GM19023 (cell line): ENCODE data around the gene TRPC4AP.

Experiments
- ATAC-seq: cut with Tn5 transposase; IDR thresholded peaks from one replicate; pipeline ENCODE4 v1.9.1; 2021; ENCODE audit warnings: mild to moderate bottlenecking, moderate library complexity; ENCODE audit not compliant: unreplicated experiment

TRPC4AP gene

GRCh38 chr20:34971561-34972235, 120.9 kb downstream of the TRPC4AP start:
- no peak for ATAC-seq

- no peak for ATAC-seq
Observed at GRCh38 chr20:34970846-34971560, 121.6 kb downstream of the TRPC4AP start.

GRCh38 chr20:34970193-34970840, 122.3 kb downstream of the TRPC4AP start:
- ATAC-seq, result no peak

GRCh38 chr20:34968042-34968775, 124.4 kb downstream of the TRPC4AP start:
- ATAC-seq, result no peak

- no peak for ATAC-seq
Observed at GRCh38 chr20:34967421-34967820, 125.2 kb downstream of the TRPC4AP start.

- ATAC-seq, result no peak
Observed at GRCh38 chr20:34965051-34965450, 127.6 kb downstream of the TRPC4AP start.

GRCh38 chr20:34964486-34964885, 128.1 kb downstream of the TRPC4AP start:
- ATAC-seq, result no peak

GRCh38 chr20:34956751-34957472, 135.7 kb downstream of the TRPC4AP start:
- no peak for ATAC-seq

- no peak for ATAC-seq
Observed at GRCh38 chr20:34956041-34956458, 136.6 kb downstream of the TRPC4AP start.

GRCh38 chr20:34955231-34956040, 137.2 kb downstream of the TRPC4AP start, which contains the start of the genes GSS and MYH7B:
TSS of gene GSS (minus strand) at chr20:34955806. CDS start at chr20:34951852, 3,954 bp downstream.
TSS of gene MYH7B (plus strand) at chr20:34955868. CDS start at chr20:34978006, 22,138 bp downstream.
- ATAC-seq, result peak; percentile 91

GRCh38 chr20:34954904-34955230, 137.7 kb downstream of the TRPC4AP start:
- no peak for ATAC-seq

- ATAC-seq, result no peak
Observed at GRCh38 chr20:34953960-34954359, 138.6 kb downstream of the TRPC4AP start.

- no peak for ATAC-seq
Observed at GRCh38 chr20:34952671-34953070, 139.9 kb downstream of the TRPC4AP start.
